HG03460 (cell line): Measurements from ENCODE around the gene CLN3.
"Not testable (repeated sequence)": the region's sequence is repeated elsewhere in the genome, so short reads cannot be mapped to it uniquely, and the experiment has no call there.

Experiments
- ATAC-seq: cut with Tn5 transposase; IDR thresholded peaks from one replicate; pipeline ENCODE4 v1.9.1; 2021; ENCODE audit not compliant: unreplicated experiment

CLN3 gene

GRCh38 chr16:28514246-28514645 is 22.4 kb upstream of the CLN3 start:
- no peak for ATAC-seq

GRCh38 chr16:28513484-28514181 is 21.8 kb upstream of the CLN3 start:
- ATAC-seq = no peak

- no peak for ATAC-seq
These were observed 20.2 kb upstream of the CLN3 start for GRCh38 chr16:28511801-28512789.

- ATAC-seq = no peak
These were observed 19.2 kb upstream of the CLN3 start for GRCh38 chr16:28511031-28511430.

GRCh38 chr16:28505489-28506137 is 13.7 kb upstream of the CLN3 start:
- no peak for ATAC-seq

- no peak for ATAC-seq
These were observed 13.0 kb upstream of the CLN3 start for GRCh38 chr16:28504707-28505404.

GRCh38 chr16:28503470-28504259 is 11.8 kb upstream of the CLN3 start:
- no peak for ATAC-seq

GRCh38 chr16:28502290-28502689 is 10.4 kb upstream of the CLN3 start:
- ATAC-seq = no peak

- no peak for ATAC-seq
These were observed 9.7 kb upstream of the CLN3 start for GRCh38 chr16:28501258-28502232.

- not testable (repeated sequence) for ATAC-seq
These were observed 8.8 kb upstream of the CLN3 start for GRCh38 chr16:28500476-28501180.

GRCh38 chr16:28499854-28500253 is 8.0 kb upstream of the CLN3 start:
- no peak for ATAC-seq

GRCh38 chr16:28498666-28499381 is 7.0 kb upstream of the CLN3 start:
- ATAC-seq = no peak

- no peak for ATAC-seq
These were observed 6.2 kb upstream of the CLN3 start for GRCh38 chr16:28497861-28498599.

- no peak for ATAC-seq
These were observed 5.5 kb upstream of the CLN3 start for GRCh38 chr16:28497386-28497785.

- no peak for ATAC-seq
These were observed 5.0 kb upstream of the CLN3 start for GRCh38 chr16:28496844-28497243.

GRCh38 chr16:28495795-28496749 is 4.2 kb upstream of the CLN3 start:
- no peak for ATAC-seq
